ENCODE results near the gene GTPBP2. TPM values are rescaled to one million over a fixed set of nuclear protein-coding genes. Genes with fewer than 3 reads are reported as not detected.
A peak's percentile ranks its signal among the peaks of the same experiment; 100 is the strongest.

Gene GTPBP2
- total RNA-seq, 1 donor from 2014 or later, result 90.9 TPM

GRCh38 chr6:43669922-43670622 is 41.0 kb upstream of the GTPBP2 start:
- Histone ChIP-seq H3K27ac (peak overlapping the region; percentile 34), H3K4me3 (no peak overlapping the region), H3K27me3 (ENCODE audit: low read depth) (no peaks in the 10 kb centered on the region), H3K36me3 (peaks cover 48% of the 10 kb centered on the region), H3K4me1 (peaks cover 53% of the 10 kb centered on the region), H3K9me3 (no peaks in the 10 kb centered on the region)
- no peak for ATAC-seq
- intact Hi-C loops (cut with DNase I), result no loop called here
- DNase-seq, result no peak
- no peak for TF ChIP-seq CTCF (IDR thresholded peaks at IDR 0.05)

- Histone ChIP-seq H3K36me3 (peaks cover 40% of the 10 kb centered on the region), H3K9me3 (no peaks in the 10 kb centered on the region), H3K27me3 (ENCODE audit: low read depth) (no peaks in the 10 kb centered on the region), H3K27ac (peak overlapping the region; percentile 34), H3K4me1 (peaks cover 53% of the 10 kb centered on the region), H3K4me3 (no peak overlapping the region)
- ATAC-seq, result peak; percentile 12 to 45
- DNase-seq, result no peak
- no peak for TF ChIP-seq CTCF (IDR thresholded peaks at IDR 0.05)
- intact Hi-C loops (cut with DNase I), result no loop called here
Observed at GRCh38 chr6:43669050-43669921, 40.2 kb upstream of the GTPBP2 start.

GRCh38 chr6:43668151-43669028 is 39.3 kb upstream of the GTPBP2 start:
- Histone ChIP-seq H3K4me1 (peaks cover 46% of the 10 kb centered on the region), H3K27me3 (ENCODE audit: low read depth) (no peaks in the 10 kb centered on the region), H3K9me3 (no peaks in the 10 kb centered on the region), H3K36me3 (peaks cover 31% of the 10 kb centered on the region), H3K4me3 (no peak overlapping the region), H3K27ac (peak overlapping the region; percentile 34)
- TF ChIP-seq CTCF (IDR thresholded peaks at IDR 0.05), result peak; percentile 56
- ATAC-seq (peak; percentile 88), DNase-seq (peak; percentile 73)
- intact Hi-C loops (cut with DNase I), result no loop called here

- Histone ChIP-seq H3K27me3 (ENCODE audit: low read depth) (no peaks in the 10 kb centered on the region), H3K4me3 (peak overlapping the region; percentile 17), H3K9me3 (no peaks in the 10 kb centered on the region), H3K4me1 (peaks cover 40% of the 10 kb centered on the region), H3K36me3 (peaks cover 23% of the 10 kb centered on the region), H3K27ac (peak overlapping the region; percentile 34)
- DNase-seq (peak; percentile 85), ATAC-seq (peak; percentile 86 to 87)
- intact Hi-C loops (cut with DNase I), result no loop called here
- peak; percentile 94 for TF ChIP-seq CTCF (IDR thresholded peaks at IDR 0.05)
Observed at GRCh38 chr6:43667245-43668150, 38.4 kb upstream of the GTPBP2 start.
